ENCODE results near the gene CYB561D2.

DNA sequence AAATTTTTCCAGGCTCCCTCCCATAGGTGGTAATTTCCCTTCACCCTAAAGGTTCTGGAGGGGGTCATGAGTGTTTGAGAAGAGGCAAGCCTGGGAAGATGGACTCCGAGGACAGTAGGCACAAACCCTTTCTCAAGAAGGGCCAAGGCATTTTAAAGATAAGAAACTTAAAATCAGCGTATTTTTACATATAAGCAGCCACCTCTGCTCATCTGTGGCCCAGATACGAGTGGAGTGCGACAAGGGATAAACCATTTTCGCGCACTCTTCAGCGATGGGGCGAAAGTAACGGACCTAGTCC is 10.6 kb upstream of the CYB561D2 start:
- TF ChIP-seq ZNF384 (IDR thresholded peaks at IDR 0.05) (no peak), SUZ12 (IDR thresholded peaks at IDR 0.05) (no peak), BHLHE40 (IDR thresholded peaks at IDR 0.05; ENCODE audit: borderline replicate concordance) (no peak), FOXA1 (IDR thresholded peaks at IDR 0.05) (no peak)

Data from HEK293T (cell line).